NCI-H146 (cell line): ENCODE measurements around the gene OR5H1.
"Not testable (repeated sequence)": the region's sequence is repeated elsewhere in the genome, so short reads cannot be mapped to it uniquely, and the experiment has no call there.

Source experiments
- DNase-seq: peaks from one replicate; lab custom pipeline; 2025; lab: John Stamatoyannopoulos, UW

OR5H1 gene

DNA sequence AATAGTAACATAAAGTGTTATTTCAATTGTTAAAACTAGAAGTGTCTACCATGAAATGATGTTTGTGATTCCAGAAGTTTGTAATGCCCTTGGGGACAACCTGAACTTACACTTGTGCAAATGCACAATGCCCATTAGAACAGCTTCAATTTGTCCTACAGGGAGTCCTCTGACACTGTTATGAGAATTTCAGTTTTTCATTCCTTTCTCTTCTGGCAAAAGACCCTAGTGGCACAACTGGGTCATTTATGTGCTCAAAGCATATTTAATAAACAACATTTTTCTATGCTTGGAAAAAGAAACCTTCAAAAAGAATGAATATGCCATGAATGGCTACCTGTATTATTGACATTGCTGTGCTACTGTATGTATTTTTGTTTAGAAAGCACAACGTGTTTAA, at the start of gene OR5H1:
Gene OR5H1, plus strand, starts transcription at position 301 of the 400 bp plus-strand sequence. CDS start 1,977 bp downstream, outside the sequence.
- DNase-seq, result no peak

DNA sequence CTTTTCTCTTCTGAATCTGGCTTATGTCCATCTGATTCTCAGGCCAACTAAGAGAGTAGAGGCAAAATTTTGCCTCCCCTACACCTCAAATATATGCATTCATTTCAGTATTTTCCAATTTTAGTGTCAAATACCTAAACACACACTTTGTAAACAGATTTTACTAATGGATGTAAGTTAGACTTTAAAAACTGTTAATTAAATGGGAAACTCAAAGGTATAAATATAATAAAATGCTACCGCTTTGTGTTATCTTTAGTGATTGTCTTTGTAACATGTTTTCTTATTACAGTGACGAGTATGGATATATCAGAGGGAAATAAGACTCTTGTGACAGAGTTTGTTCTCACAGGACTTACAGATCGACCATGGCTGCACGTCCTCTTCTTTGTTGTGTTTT, 43.6 kb upstream of the OR5H1 start, which contains the start of gene OR5AC2:
Gene OR5AC2, plus strand, starts transcription at position 301 of the 400 bp plus-strand sequence. Its CDS starts 0 bp downstream, at position 301.
- no peak for DNase-seq

DNA sequence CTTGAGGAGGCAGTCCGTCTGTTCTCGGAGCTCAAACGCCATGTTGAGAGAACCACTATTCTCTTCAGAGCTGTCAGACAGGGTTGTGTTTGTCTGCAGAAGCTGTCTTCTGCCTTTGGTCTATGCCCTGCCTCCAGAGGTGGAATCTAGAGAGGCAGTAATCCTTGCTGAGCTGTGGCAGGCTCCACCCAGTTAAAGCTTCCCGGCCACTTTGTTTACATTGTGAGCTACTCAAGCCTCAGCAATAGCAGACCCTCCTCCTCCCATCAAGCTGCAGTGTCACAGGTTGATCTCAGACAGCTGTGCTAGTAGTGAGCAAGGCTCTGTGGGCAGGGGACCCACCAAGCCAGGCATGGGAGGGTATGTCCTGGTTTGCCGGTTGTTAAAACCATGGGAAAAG, 34.6 kb upstream of the OR5H1 start:
- no peak for DNase-seq

DNA sequence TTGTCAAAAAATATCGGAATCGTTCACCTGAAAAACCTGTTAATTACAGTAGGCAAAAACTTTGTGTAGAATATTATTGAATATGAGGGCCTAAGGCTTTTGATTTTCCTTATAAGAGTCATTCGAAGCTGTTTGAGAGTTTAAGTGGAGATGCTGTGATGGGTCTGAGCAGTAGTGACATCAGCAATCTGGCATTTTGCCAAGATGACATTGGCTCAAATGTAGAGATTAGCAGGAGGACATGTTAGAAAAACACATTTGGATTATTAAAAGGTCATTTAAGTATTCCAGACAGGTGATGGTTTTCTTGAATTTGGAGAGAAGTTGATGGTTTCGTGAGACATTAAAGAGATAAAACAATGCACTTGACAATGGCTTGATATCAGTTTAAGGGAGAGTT, 30.7 kb upstream of the OR5H1 start:
- no peak for DNase-seq

DNA sequence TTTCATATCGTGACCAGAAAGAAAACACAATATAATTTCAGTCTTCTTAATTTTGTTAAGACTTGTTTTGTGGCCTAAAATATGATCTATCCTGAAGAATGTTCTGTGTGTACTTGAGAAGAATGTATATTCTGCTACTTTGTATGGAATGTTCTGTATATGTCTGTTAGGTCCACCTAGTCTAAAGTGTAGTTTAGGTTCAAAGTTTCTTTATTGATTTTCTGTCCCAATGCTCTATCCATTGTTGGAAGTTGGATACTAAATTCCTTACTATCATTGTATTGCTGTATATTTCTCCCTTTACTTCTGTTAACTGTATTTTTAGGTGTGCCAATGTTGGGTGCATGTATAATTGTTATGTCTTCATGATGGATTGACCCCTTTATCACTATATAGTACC, 22.4 kb upstream of the OR5H1 start:
- no peak for DNase-seq

DNA sequence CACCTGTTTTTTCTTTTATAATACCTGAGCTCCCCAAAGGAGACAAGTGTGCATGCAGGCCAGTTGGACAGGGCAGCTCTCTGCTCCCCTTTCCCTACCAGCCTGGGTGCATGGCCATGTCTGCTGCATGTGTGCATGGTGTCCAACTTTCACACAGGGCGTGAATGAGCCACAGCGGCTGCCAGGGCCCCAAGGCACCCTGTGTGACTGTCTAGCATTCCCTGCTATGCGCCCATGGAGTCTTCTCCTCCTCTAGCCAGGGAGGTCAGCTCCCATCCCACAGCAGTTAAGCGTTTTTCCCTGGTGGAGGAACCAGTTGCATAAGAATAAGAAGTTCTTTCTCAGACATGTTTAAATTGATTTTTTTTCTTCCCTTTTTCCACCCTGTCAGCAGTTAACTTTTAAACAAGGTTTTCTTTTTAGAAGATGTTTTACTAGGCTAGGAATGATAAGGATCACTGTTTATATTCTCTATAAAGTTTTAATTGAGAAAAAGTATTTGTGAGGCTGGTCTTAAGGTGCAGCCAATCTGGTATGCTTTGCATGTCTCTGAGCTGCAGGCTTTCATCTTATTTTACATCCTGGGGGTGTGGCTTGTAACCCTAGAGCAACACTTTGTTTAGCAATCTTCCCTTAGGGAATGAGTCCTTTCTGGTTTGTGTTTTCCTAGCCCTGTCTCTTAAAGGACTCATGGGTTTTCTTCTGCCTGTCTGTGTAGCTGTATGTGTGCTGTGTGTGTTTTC, 20.5 kb upstream of the OR5H1 start:
- DNase-seq, result no peak

DNA sequence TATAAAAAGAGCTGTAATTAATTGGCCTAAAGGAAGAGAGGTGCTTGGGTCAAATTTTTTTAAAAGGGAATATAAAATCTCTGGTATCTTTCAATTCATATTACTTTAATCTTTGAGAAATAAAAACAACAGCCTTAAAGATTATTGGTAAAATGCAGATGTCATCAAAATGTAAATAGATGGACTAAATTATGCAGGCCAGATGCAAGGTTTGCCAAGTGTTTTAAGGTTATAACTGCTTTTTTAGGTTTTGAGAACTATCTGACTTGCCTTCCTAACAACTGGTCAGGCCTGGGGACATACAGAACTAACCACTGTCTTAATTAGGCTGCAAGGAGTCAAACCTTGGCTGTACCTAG, 20.0 kb upstream of the OR5H1 start:
- no peak for DNase-seq

DNA sequence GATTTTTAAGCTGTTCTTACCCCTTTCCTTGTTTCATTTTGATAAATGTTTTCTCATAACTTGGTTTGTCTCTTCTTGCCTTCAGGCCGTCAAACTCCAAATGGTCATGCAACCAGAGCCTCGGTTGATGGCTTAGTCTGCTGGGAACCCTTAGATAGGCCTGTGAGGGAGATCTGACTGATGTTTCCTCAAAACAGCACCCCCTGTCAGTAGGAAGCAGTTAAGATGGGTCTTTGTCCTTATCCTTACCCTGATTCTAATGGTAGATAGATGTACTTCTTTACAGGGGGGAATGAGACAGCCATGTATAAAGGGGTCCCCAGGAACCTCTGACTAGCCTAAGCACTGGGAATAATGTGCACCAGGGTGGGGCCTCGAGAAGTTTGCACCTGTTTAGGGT, 16.3 kb upstream of the OR5H1 start:
- DNase-seq, result no peak

DNA sequence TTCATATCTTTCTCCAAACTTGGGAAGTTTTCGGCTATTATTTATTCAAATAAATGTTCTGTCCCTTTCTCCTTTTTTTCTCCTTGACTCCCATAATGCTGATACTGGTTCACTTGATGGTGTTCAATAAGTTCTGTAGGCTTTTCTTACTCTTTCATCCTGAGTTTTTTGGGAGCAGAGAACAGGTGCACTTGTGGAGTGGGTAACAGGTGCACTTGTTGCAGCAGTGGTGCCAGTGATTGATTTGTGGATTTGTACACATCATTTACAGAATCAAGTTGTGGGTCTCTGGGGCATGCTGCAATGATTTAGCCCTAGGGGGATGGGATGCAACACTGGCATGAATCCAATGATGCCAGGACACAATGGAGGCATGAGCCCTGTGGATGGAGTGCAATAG, 14.8 kb upstream of the OR5H1 start:
- DNase-seq, result no peak

DNA sequence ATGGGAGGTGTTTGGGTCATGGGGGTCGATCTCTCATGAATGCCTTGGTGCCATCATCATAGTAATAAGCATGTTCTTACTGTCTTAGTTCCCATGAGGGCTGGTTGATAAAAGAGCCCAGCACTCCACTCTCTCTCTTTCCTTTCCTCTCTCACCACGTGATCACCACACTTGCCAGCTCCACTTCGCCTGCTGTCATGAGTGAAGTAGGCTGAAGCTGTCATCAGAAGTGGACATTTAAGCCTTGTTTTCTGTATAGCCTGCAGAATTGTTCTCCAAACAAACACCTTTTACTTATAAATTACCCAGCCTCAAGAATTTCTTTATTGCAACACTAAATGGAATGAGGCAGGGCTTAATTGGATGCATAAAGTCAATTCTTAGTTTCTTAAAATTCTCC, 6.1 kb downstream of the OR5H1 start:
- DNase-seq, result no peak

DNA sequence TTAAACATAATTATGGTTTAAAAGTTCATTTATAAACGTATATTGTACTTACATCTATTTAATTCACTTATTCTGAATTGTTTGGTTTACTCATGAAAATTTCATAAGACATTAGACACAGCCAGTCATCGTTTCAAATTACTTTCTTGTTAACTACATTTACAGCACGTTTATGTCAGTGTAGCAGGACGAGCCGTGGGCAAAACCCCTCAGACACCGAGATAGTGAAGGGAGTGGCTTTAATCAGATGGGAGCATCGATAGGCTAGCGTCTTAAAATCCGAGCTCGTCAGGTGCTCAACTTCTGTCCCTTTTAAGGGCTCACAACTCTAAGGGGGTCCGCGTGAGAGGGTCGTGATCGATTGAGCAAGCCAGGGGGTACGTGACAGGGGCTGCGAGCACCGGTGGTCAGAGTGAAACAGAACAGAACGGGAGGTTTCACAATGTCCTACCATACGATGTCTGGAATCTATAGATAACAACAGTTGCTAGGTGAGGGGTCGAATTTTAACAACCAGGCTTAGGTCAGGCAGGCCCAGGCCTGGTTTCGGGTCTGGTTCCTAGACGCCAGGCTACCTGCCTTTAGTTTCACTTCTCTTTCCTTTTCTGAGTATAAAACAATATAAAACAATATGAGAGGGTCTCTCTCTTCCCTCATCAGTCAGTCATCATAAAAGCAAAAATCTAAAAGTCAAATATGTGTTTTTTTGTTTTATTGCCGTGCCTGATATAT, 7.5 kb downstream of the OR5H1 start:
- DNase-seq, result not testable (repeated sequence)

DNA sequence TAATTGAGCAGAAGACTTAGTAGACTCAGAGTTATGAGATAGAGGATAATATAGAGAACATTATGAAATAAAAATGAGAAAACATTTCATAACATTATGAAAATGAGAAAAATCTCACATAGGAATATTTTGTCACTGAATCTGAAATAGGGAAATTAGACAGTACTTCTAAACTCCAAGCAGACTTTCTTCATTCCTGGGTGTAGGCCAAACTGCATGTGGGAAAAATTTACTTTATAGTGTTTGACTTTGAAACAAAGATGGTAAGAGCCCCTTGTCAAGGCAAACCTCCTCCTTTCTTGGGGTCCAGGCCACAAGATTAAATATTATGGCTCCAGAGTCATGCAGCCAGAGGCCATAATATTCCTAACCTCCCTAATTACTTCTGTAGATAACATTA, 10.0 kb downstream of the OR5H1 start:
- DNase-seq, result no peak

DNA sequence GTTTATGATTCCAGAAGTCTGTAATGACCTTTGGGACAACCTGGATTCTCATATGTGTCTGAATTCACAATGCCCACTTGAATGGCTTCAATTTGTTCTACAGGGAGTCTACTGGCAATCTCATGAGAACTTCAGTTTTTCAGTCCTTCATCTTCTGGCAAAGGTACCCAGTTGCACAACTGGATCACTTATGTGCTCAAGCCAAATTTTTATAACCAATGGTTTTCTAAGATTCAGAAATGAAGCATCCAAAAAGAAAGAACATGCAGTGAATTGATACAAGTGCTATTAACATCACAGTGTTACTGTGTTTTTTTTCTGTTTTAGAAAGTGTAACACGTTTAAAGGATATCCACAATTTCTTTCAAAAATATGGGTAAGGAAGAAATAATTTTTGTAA, 16.7 kb downstream of the OR5H1 start, which contains the start of gene OR5H14:
Gene OR5H14, plus strand, starts transcription at position 301 of the 400 bp plus-strand sequence. CDS start 1,907 bp downstream, outside the sequence.
- no peak for DNase-seq

DNA sequence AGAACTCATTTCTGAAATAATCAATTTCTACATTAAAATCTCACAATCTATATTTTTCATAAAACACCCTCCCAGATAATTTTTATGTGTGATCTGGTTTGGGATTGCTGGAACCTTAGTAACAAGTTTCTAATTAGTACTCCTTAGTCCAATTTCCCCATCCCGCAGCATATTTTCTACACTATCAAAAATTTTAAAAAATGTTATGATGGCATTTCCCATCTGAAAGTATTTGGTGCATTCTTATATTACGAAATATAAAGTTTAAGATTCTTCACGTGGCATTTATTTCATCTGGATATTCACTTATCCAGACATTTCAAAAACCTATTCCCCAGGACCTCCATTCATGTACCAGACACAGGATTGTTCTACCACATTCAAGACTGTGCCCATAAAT, 18.2 kb downstream of the OR5H1 start:
- no peak for DNase-seq

DNA sequence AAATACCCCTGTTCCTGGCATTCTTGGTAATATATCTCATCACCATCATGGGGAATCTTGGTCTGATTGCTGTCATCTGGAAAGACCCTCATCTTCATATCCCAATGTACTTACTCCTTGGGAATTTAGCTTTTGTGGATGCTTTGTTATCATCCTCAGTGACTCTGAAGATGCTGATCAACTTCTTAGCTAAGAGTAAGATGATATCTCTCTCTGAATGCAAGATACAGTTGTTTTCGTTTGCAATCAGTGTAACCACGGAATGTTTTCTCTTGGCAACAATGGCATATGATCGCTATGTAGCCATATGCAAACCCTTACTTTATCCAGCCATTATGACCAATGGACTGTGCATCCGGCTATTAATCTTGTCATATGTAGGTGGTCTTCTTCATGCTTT, 18.9 kb downstream of the OR5H1 start:
- not testable (repeated sequence) for DNase-seq

DNA sequence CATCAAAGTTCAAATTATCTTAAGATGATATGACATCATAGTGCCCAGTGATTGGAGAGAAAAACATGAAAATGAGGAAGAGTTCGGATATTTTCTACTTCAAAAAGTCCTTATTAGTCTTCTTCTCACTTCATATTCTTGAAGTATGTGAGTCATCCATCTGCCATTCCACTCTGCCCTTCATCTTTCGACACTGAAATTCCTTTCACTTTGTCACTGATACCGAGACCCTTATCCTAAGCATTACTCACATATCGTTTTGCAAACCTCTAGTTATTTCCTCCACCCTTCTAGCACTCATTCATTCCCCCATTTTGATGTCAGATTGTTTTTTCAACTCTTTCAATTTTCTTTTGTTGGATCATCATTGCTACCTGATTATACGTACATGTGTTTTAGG, 20.7 kb downstream of the OR5H1 start:
- DNase-seq, result no peak

DNA sequence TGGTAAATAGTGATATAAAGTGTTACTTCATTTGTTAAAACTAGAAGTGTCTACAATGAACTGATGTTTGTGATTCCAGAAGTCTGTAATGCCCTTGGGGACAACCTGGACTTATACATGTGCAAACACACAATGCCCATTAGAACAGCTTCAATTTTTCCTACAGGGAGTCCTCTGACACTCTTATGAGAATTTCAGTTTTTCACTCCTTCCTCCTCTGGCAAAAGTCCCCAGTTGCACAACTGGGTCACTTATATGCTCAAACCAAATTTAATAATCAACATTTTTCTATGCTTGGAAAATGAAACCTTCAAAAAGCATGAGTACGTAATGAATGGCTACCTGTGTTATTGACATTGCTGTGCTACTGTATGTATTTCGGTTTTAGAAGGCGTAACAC, 35.9 kb downstream of the OR5H1 start, which contains the start of gene OR5H15:
Gene OR5H15, plus strand, starts transcription at position 301 of the 400 bp plus-strand sequence. CDS start 2,004 bp downstream, outside the sequence.
- DNase-seq, result no peak

DNA sequence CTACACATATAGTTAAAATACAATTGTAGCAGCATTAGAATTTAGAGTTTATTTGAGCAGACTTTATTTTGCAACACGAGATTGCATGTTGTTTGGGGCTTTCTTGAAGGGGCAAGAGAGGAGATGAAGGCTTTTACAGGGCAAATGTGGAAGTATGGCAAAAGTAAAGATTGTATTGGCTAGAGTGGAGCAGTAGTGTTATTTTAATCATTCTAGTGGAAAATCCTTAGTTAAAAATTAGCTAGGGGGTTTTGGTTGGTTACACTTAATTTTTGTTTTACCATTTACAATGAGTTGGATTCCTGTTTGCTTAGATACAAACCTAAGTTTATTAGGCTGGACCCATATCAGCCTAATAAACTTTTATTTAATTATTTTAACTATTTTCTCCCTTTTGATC, 40.5 kb downstream of the OR5H1 start:
- DNase-seq, result no peak

DNA sequence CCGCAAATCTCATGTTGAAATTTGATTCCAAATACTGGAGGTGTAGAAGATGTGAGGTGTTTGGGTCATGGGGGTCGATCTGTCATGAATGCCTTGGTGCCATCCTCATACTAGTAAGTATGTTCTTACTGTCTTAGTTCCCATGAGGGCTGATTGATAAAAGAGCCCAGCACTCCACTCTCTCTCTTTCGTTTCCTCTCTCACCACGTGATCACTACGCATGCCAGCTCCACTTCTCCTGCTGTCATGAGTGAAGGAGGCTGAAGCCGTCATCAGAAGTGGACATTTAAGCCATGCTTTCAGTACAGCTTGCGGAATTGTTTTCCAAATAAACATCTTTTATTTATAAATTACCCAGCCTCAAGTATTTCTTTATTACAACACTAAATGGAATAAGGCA, 42.1 kb downstream of the OR5H1 start:
- DNase-seq, result no peak

DNA sequence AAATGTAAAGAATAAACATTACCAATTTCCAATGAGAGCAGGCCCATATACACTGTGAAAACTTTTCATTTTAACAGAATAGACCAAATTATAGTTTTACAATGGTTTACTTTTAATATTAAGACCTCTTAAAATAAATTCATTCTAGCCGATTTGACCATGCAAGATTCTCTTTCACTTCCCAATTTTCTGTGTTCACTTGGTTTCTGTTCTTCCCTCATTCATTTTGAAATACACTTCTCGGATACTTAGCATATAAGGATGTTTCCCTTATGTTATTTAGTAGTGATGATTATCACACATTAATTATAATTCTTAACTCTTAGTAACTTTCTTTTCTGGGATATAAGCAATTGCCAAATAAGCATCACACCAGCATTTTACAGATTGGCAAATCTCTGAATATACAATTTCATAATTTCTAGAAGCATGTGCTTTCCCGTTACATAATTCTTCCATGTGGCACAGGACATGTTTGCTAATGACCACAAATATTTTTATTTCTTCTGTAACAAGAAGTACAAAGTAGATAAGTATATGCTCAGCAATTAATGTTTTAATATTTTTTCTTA, 49.9 kb downstream of the OR5H1 start:
- no peak for DNase-seq

DNA sequence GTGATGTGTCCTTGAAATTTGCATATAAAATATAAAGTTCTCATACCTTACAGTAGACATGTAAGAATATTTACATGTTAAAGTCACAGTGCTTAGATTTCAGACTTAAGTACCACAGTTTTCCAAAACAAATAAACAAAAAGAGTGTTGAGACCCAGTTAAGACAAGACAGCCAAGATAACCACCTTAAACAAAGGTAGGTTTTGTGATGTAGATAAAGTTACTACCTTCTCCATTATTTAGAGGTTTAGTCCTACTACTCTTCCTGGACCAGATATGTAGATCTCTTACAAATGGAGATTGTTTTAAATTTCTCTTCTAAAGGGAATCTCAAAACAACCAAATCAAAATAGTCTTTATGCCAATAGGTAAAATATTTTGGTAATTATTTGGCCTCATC, 51.7 kb downstream of the OR5H1 start:
- DNase-seq, result no peak

DNA sequence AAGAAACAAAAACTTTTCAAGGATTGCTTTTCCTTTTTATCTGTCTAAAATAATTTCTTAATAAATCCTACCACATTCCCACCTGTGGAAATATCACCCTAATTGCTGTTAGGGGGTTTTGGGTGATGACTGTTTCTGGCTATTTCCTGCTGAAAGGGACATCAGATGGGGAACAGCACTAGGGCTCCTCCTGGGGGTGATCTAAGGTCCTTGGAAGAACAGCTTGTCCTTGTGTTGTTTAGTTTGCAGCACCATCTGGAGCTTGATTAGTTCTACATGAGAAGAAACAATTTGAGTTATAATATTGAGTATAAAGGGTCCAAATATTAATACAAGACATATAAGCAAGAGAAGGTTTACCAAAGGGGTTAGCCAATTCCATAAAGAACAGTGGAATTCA, 54.7 kb downstream of the OR5H1 start:
- no peak for DNase-seq
